ENCODE results near the gene ARAP1.

GRCh38 chr11:72738199-72739141 lies 13.7 kb downstream of the ARAP1 start:
- TF ChIP-seq CTCF (IDR thresholded peaks at IDR 0.05; ENCODE audit: poor library complexity, severe bottlenecking) (no peak), RAD21 (conservative IDR thresholded peaks at IDR 0.05) (no peak)

Measured in neural cell (in vitro differentiated cells).